ENCODE measurements around the gene PTPRF.

Gene PTPRF

DNA sequence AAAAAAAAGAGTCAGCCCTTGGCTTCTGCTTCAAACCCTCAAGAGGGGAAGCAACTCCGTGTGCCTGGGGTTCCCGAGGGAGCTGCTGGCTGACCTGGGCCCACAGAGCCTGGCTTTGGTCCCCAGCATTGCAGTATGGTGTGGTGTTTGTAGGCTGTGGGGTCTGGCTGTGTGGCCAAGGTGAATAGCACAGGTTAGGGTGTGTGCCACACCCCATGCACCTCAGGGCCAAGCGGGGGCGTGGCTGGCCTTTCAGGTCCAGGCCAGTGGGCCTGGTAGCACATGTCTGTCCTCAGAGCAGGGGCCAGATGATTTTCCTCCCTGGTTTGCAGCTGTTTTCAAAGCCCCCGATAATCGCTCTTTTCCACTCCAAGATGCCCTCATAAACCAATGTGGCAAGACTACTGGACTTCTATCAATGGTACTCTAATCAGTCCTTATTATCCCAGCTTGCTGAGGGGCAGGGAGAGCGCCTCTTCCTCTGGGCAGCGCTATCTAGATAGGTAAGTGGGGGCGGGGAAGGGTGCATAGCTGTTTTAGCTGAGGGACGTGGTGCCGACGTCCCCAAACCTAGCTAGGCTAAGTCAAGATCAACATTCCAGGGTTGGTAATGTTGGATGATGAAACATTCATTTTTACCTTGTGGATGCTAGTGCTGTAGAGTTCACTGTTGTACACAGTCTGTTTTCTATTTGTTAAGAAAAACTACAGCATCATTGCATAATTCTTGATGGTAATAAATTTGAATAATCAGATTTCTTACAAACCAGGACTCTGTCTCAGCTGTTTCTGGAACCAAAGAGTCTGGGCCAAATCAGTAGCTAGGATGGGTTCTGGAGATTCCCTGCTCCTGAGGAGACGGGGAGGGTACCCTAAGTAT, 92.5 kb downstream of the PTPRF start:
- TF ChIP-seq SIN3A (IDR thresholded peaks at IDR 0.05; ENCODE audit: borderline replicate concordance, insufficient read depth, low read length) (no peak), FOXP2 (optimal IDR thresholded peaks at IDR 0.05; ENCODE audit: borderline replicate concordance, extremely low read depth, extremely low read length, insufficient read depth) (no peak), POLR2AphosphoS5 (IDR thresholded peaks at IDR 0.05; ENCODE audit: low read depth, low read length) (no peak), REST (IDR thresholded peaks at IDR 0.05; ENCODE audit: insufficient read depth in 1 of 2, low read depth in 2 of 2, low read length in 2 of 2) (no peak), TAF1 (IDR thresholded peaks at IDR 0.05; ENCODE audit: borderline replicate concordance, insufficient read depth, low read length) (no peak)

- TF ChIP-seq FOXP2 (optimal IDR thresholded peaks at IDR 0.05; ENCODE audit: borderline replicate concordance, extremely low read depth, extremely low read length, insufficient read depth) (no peak), SIN3A (IDR thresholded peaks at IDR 0.05; ENCODE audit: borderline replicate concordance, insufficient read depth, low read length) (no peak), REST (IDR thresholded peaks at IDR 0.05; ENCODE audit: insufficient read depth in 1 of 2, low read depth in 2 of 2, low read length in 2 of 2) (no peak), POLR2AphosphoS5 (IDR thresholded peaks at IDR 0.05; ENCODE audit: low read depth, low read length) (no peak), TAF1 (IDR thresholded peaks at IDR 0.05; ENCODE audit: borderline replicate concordance, insufficient read depth, low read length) (no peak)
These were observed 94.5 kb downstream of the PTPRF start for GRCh38 chr1:43625063-43625780.

DNA sequence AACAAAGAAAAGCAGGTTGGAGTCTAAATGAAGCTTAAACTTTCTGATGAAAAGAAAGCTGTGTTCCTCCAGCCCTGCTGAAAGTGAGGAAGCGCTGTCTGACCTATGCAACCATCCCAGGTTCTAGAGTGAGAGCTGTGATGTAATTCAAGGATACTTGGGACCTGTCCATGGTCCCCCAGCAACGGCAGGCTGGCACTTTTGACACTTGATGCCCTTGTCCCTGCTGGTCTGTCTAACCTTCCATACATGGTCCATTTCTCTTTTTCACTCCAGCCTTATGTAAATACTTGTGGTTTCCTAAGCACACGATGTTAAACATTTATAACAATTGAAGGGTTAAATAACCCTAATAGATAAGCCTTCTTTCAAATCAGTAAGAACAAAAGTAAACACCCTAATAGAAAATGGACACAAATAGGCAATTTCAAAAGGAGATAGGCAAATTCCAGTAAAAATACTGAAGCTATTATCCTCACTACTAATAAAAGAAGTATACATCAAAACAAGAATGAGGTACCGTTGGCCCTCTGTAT, 101.5 kb downstream of the PTPRF start:
- TF ChIP-seq REST (IDR thresholded peaks at IDR 0.05; ENCODE audit: insufficient read depth in 1 of 2, low read depth in 2 of 2, low read length in 2 of 2) (peak; percentile 60 to 89), POLR2AphosphoS5 (IDR thresholded peaks at IDR 0.05; ENCODE audit: low read depth, low read length) (no peak)

GRCh38 chr1:43634721-43635120, 104.0 kb downstream of the PTPRF start:
- TF ChIP-seq TAF1 (IDR thresholded peaks at IDR 0.05; ENCODE audit: borderline replicate concordance, insufficient read depth, low read length) (no peak), POLR2AphosphoS5 (IDR thresholded peaks at IDR 0.05; ENCODE audit: low read depth, low read length) (no peak)

- TF ChIP-seq REST (IDR thresholded peaks at IDR 0.05; ENCODE audit: insufficient read depth in 1 of 2, low read depth in 2 of 2, low read length in 2 of 2) (0 out of 4 replicates have a peak, but pooled peaks of 1 of the 2 experiments have one; percentile 35), POLR2AphosphoS5 (IDR thresholded peaks at IDR 0.05; ENCODE audit: low read depth, low read length) (no peak)
These were observed 105.4 kb downstream of the PTPRF start for GRCh38 chr1:43636006-43636641.

Measured in PFSK-1 (cell line).